HG02642 (cell line): ENCODE measurements around the gene NPIPB6.

ENCODE experiments used
- ATAC-seq: cut with Tn5 transposase; IDR thresholded peaks from one replicate; pipeline ENCODE4 v1.9.1; 2021; ENCODE audit warnings: mild to moderate bottlenecking; ENCODE audit not compliant: unreplicated experiment, poor library complexity

NPIPB6 gene

GRCh38 chr16:28324887-28325279 is 38.4 kb downstream of the NPIPB6 start:
- ATAC-seq = no peak

GRCh38 chr16:28324235-28324886 is 38.9 kb downstream of the NPIPB6 start:
- ATAC-seq = no peak

- no peak for ATAC-seq
These were observed 41.5 kb downstream of the NPIPB6 start for GRCh38 chr16:28321700-28322411.

- ATAC-seq = no peak
These were observed 42.6 kb downstream of the NPIPB6 start for GRCh38 chr16:28320741-28321140.

- no peak for ATAC-seq
These were observed 43.2 kb downstream of the NPIPB6 start for GRCh38 chr16:28320023-28320561.

- no peak for ATAC-seq
These were observed 43.8 kb downstream of the NPIPB6 start for GRCh38 chr16:28319476-28320022.

- no peak for ATAC-seq
These were observed 45.1 kb downstream of the NPIPB6 start for GRCh38 chr16:28318042-28318744.

GRCh38 chr16:28317040-28317880 is 46.0 kb downstream of the NPIPB6 start:
- ATAC-seq = no peak

- no peak for ATAC-seq
These were observed 47.3 kb downstream of the NPIPB6 start for GRCh38 chr16:28316054-28316453.

GRCh38 chr16:28313587-28313986 is 49.7 kb downstream of the NPIPB6 start:
- no peak for ATAC-seq

GRCh38 chr16:28312327-28312726 is 51.0 kb downstream of the NPIPB6 start:
- ATAC-seq = no peak

- ATAC-seq = no peak
These were observed 51.4 kb downstream of the NPIPB6 start for GRCh38 chr16:28311913-28312312.

- no peak for ATAC-seq
These were observed 51.9 kb downstream of the NPIPB6 start for GRCh38 chr16:28311413-28311812.

GRCh38 chr16:28310796-28311195 is 52.5 kb downstream of the NPIPB6 start:
- no peak for ATAC-seq

- no peak for ATAC-seq
These were observed 53.4 kb downstream of the NPIPB6 start for GRCh38 chr16:28309811-28310311.

- no peak for ATAC-seq
These were observed 54.3 kb downstream of the NPIPB6 start for GRCh38 chr16:28308794-28309584.

- no peak for ATAC-seq
These were observed 55.4 kb downstream of the NPIPB6 start for GRCh38 chr16:28307936-28308335.

GRCh38 chr16:28304214-28304613 is 59.1 kb downstream of the NPIPB6 start:
- ATAC-seq = no peak

- no peak for ATAC-seq
These were observed 60.2 kb downstream of the NPIPB6 start for GRCh38 chr16:28303132-28303531.
